ENCODE data around the gene BTBD9. TPM values are rescaled to one million over a fixed set of nuclear protein-coding genes. Genes with fewer than 3 reads are reported as not detected.

The BTBD9 gene
- total and polyA plus RNA-seq, 2 of the 13 experiments (the other 11 are each of a cell fraction or from before 2014, with no cell fraction given) = 1.2 to 3.0 TPM

- H3K9ac ChIP-seq (ENCODE audit: insufficient read depth, low read depth, low read length) = no peak overlapping the region
- no peaks in the 10 kb centered on the region for H3K9me3 ChIP-seq (ENCODE audit: low read length)
- ATAC-seq (no peak), FAIRE-seq (no peak), DNase-seq (ENCODE audit: low spot score) (no peak)
- H3K36me3 ChIP-seq (replicated peaks in 1 of 2; ENCODE audit: control insufficient read depth in 1 of 2, insufficient read depth in 2 of 2, low read length in 2 of 2) = no peaks in the 10 kb centered on the region
- intact Hi-C loops (cut with micrococcal nuclease; ENCODE audit: unreplicated experiment) = no loop called here
- no peak overlapping the region for H3K27ac ChIP-seq (ENCODE audit: extremely low read length, insufficient read depth, low read length)
- H4K20me1 ChIP-seq (ENCODE audit: insufficient read depth, low read length) = no peaks in the 10 kb centered on the region; the same call in 1 of the 2 replicates
- H2AFZ ChIP-seq (ENCODE audit: low read length) = no peak overlapping the region
- in situ Hi-C loops (cut with HindIII; ENCODE audit: extremely low pct_ligation_motif_present, low pct_unique_long_range_greater_than_20kb) = no loop called here
- no peaks in the 10 kb centered on the region for H3K79me2 ChIP-seq (ENCODE audit: insufficient read depth, low read length)
- 22% methylated on average over 4 of the region's 4 CpGs for WGBS (ENCODE audit: low lambda C conversion rate)
- no peaks in the 10 kb centered on the region for H3K27me3 ChIP-seq (ENCODE audit: control insufficient read depth in 1 of 2, insufficient read depth in 2 of 2, low read length in 2 of 2)
- no peaks in the 10 kb centered on the region for H3K4me1 ChIP-seq (ENCODE audit: insufficient read depth, low read length)
- ChIA-PET POLR2A (no interaction called here), CTCF (ENCODE audit: low intra/inter-chr PET ratio, low total read pairs) (no interaction called here)
- H3K4me3 ChIP-seq (replicated peaks in 1 of 3; ENCODE audit: insufficient read depth in 1 of 3, low read depth in 2 of 3, low read length in 3 of 3) = no peak overlapping the region
- H3K4me2 ChIP-seq (ENCODE audit: low read depth, low read length) = no peak overlapping the region
- no peak for TF ChIP-seq ZNF646 (CRISPR knock-in tag; IDR thresholded peaks at IDR 0.05)
- no peak for TF ChIP-seq ZNF614 (CRISPR knock-in tag; IDR thresholded peaks at IDR 0.05; ENCODE audit: borderline replicate concordance)
- TF ChIP-seq ZSCAN29 (CRISPR knock-in tag; conservative IDR thresholded peaks at IDR 0.05) = no peak
- no peak for TF ChIP-seq THAP8 (CRISPR knock-in tag; IDR thresholded peaks at IDR 0.05; ENCODE audit: borderline replicate concordance)
- no peak for TF ChIP-seq MAFF (IDR thresholded peaks at IDR 0.05; ENCODE audit: low read depth, low read length)
- TF ChIP-seq MAX (IDR thresholded peaks at IDR 0.05) = no peak
- TF ChIP-seq ZNF350 (CRISPR knock-in tag; IDR thresholded peaks at IDR 0.05; ENCODE audit: borderline replicate concordance, low read depth) = no peak
- no peak for TF ChIP-seq NCOA5 (CRISPR knock-in tag; IDR thresholded peaks at IDR 0.05)
- no peak for TF ChIP-seq KLF9 (CRISPR knock-in tag; IDR thresholded peaks at IDR 0.05; ENCODE audit: low read depth)
- TF ChIP-seq PHB2 (IDR thresholded peaks at IDR 0.05; ENCODE audit: partially characterized antibody) = no peak
- TF ChIP-seq ZC3H13 (CRISPR knock-in tag; IDR thresholded peaks at IDR 0.05) = no peak
- TF ChIP-seq ZNF383 (CRISPR knock-in tag; IDR thresholded peaks at IDR 0.05; ENCODE audit: borderline replicate concordance) = no peak
- no peak for TF ChIP-seq JARID2 (CRISPR knock-in tag; IDR thresholded peaks at IDR 0.05; ENCODE audit: insufficient replicate concordance)
- TF ChIP-seq DMAP1 (CRISPR knock-in tag; IDR thresholded peaks at IDR 0.05) = no peak
- no peak for TF ChIP-seq ATM (IDR thresholded peaks at IDR 0.05; ENCODE audit: borderline replicate concordance)
- no peak for TF ChIP-seq MAF1 (CRISPR knock-in tag; IDR thresholded peaks at IDR 0.05; ENCODE audit: borderline replicate concordance)
- TF ChIP-seq ZNF740 (CRISPR knock-in tag; IDR thresholded peaks at IDR 0.05) = no peak
- no peak for TF ChIP-seq CHCHD3 (CRISPR knock-in tag; IDR thresholded peaks at IDR 0.05)
- no TSS peak for BruUV-seq (replicated peaks)
These were observed 404.6 kb downstream of the BTBD9 start for GRCh38 chr6:38234934-38235682.
